GM21381 (cell line): ENCODE measurements around the gene ADAMTS19.

ENCODE experiments used
- ATAC-seq: cut with Tn5 transposase; IDR thresholded peaks from one replicate; pipeline ENCODE4 v1.9.1; 2021; ENCODE audit warnings: mild to moderate bottlenecking, moderate library complexity; ENCODE audit not compliant: unreplicated experiment

Gene ADAMTS19

DNA sequence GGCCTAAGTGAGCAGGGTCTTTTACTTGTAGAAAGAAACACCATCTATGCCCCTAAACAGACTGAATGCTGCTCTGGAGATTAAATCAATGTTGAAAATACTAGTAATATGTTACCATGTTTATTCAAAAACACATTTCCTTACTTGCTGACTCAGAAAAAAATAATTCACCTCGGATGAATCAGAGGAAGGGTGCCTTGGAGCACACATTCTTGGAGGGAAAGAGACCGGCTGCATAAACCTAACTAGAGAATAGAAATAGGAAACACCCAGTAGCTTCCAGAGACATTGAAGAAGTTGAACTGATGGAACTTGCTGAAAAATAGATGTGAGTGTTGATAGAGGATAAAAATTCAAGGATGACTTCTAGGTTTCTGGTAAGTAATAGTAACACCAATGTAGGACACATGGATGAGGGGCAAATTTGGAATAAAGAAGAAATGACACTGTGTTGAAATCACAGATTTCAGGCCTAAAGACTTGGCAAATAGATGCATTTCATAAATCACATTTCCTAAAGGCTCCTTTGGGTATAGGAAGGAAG is 210.9 kb downstream of the ADAMTS19 start:
- no peak for ATAC-seq

DNA sequence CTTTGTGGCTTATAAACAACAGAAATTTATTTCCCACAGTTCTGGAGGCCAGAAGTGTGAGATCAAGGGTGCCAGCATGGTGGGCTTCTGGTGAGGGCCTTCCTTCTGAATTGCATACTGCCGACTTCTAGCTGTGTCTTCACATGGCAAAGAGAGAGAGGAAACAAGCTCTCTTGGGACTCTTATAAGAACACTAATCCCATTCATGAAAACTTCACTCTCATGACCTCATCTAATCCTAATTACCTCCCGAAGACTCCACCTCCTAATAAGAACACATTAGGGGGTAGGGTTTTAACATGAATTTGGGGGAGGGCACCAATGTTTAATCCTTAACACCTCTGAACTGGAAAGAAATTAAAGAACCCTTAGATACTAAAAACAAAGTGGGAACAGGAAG is 211.9 kb downstream of the ADAMTS19 start:
- ATAC-seq = no peak

DNA sequence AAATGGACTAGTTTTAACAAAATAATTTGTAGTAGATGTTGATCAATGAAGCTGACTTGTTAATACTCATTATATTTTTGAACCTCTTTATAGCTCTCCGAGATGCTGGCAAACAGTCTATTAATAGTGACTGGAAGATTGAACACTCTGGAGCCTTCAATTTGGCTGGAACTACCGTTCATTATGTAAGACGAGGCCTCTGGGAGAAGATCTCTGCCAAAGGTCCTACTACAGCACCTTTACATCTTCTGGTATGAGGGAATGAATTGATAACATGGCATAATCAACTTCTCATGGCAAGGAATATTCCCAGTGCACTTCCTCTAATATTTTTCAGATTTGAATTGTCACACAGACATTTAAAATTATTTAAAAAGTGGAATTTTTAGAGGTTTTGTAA is 219.6 kb downstream of the ADAMTS19 start:
- ATAC-seq = no peak

DNA sequence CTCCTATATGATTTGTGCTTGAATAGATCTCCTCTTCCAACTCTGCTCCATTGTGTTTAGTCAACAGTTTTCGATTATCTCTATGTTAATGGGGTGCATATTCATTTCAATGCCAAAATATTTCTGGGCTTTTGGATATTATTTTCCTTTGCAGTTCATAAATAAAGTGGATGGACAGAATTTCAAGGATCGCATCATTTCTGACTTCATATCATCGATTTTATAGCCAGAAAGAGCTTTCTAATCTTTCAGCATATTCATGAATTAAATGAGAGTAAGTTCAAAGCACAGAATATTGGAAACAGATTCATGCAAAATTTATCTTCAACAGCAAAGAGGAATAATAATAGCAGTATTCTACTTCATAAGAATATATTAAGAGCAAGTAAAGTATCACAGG is 227.8 kb downstream of the ADAMTS19 start:
- no peak for ATAC-seq

DNA sequence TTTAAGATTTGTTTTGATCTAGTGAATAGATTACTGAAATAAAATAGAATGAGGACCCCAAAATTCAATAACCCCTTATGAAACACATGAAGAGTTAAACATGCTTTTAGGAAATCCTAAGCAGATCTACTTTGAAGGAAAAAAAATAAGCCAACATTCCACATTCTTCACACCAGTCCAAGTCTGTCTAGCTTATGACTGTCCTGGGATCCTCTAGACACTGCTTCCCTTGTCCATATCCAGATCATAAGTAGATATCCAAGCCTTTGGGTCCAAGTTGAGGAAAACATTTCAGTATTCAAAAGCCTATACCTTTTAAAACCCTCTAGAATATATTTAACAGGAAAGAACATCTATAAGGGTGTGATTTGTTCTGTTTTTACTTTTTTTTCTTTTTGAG is 228.9 kb downstream of the ADAMTS19 start:
- no peak for ATAC-seq

DNA sequence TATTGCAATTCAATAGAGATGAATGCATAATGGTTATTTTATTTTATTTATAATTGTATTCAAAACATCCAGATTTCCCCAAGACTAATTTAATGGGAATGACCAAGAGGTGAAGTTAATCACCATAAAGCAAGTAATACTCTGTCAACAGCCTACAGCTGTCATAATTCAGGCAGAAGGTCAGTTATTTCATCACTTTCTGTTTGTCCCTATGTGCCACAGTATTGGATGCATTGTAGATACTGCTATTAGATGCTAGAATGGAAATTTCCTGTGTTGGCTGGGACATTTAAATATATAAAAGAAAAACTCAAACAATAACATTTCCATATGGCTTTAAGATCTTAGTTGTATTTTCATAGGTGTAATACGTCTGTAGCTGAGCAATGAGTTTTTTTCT is 231.1 kb downstream of the ADAMTS19 start:
- no peak for ATAC-seq

DNA sequence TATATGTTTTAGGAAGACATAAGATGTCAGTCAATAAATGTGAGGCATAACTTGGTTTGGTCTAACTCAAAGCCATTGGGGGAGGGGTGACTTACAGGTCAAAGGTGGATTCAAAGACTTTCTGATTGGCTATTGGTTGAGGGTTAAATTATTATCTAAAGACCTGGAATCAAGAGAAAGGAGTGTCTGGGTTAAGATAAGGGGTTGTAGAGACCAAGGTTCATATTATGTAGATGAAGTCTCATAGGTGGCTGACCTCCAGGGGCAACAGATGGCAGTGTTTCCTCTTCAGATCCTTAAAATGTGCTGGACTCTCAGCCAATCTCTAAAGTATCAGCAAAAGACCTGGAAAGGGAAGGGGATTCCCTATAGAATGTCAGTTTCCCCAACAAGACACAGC is 236.5 kb downstream of the ADAMTS19 start:
- ATAC-seq = no peak

DNA sequence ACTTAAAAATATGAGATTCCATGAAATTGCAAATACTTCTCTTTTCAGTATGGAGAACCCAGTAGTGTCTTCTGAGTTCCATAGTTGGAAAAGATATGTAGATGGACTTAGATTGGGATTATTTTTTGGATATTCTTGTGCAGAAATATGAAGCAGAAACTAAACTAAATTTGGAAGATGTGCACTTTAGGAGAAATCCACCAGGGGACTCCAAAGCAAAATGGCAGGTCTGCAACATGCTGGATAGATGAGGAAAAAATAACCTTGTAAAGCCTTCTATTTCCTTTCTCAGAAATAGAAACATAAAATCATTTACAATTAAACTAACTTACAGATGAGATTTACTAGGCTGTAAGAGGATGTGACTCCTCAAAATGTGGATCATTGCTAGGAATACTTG is 238.6 kb downstream of the ADAMTS19 start:
- no peak for ATAC-seq

DNA sequence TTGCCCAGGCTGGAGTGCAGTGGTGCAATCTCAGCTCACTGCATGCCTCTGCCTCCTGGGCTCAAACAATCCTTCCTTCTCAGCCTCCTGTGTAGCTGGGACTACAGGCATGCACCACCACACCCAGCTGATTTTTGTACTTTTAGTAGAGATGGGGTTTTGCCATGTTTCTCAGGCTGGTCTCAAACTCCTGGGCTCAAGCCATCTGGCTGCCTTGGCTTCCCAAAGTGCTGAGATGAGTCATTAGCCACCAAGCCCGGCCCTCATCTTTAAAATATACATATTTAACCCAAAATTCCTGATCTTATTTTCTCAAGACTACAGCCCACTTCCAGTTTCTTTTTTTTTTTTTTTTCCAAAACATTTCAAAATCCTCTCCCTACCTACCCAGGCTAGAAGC is 256.1 kb downstream of the ADAMTS19 start:
- no peak for ATAC-seq

DNA sequence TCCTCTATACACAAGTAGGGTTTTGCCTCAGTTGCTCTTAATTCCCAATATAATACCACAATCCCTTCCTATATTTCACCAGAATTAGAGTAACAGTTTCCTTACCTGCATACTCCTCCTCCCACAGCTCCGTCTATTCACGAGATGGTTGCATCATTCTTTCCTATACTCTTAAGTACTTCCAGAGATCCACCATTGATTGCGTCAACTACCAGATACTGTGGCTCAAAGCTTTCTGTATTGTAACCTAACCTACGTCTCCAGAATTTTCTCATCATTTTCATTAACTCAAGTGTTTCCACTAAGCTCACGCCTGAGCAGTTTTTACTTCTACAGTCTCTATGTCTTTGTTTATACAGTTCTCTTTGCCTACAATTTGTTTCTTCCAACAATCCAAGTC is 256.6 kb downstream of the ADAMTS19 start:
- no peak for ATAC-seq

DNA sequence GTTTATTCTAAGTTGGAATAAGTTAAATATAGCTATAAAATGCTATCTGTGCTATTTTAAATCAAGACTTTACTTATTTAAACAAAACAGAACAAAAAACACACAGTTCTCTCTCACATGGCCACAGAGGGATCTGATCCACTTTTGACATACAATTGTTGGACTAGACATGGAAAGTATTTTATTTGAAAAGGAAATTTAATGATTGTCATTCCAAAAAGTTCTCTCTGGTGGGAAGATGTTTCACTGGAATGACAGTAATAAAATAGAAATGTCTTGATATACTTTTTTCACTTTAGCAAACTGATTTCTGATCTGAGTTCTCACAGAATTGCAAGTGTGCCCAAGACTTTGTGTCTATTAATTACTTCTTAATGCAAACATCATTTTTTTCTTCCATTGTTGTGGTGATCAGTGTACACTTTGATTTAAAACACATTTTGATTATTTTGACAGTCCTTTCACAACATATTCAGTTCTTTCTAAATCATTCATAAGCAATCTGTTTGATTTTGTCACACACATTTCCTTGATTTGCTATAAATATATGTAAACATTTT is 257.7 kb downstream of the ADAMTS19 start:
- no peak for ATAC-seq

DNA sequence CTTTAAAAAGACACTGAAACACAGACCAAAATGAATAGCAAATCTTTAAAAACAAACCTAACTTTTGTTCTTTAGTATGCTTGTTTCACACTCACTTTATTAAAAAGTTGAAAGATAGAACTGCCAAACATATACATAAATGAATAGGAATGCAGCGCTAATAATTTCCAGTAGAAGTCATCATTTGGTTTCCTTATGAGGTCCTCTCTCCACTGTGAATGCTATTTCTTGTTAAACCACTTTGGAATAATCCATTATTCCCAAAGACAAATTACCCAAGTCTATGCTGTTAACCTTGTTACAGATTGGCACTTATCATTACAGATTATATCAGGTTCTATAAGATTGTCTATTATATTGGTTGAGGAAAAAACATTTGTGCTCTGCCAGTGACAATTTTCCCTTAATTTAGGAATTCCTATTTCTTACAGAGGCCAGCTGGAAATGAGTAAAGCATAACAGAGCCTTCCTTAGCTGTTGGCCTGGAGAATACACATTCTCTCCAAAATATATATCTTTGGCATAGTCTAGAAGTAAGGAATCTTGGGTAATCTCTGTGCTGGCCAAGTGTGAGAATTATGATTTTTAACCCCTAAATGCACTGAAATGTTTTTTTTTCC is 258.5 kb downstream of the ADAMTS19 start:
- no peak for ATAC-seq

DNA sequence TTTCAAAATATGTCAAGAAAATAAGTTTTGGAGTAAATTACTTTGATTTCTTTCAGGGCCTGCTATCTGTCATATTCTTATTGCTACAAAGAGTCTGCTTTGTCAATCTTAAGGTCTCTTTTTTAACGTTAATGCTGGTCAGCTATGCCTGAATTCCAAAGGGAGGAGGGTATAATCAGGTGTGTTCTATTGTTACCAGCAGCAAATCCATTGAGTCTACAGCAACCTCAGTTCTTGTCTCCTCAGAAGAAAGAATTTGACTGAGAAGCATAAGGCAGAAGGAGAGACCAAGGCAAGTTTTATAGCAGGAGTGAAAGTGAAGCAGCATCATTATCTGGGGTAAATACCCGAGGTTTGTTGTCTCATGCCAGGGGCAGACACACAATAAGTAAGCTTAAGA is 264.1 kb downstream of the ADAMTS19 start:
- no peak for ATAC-seq

DNA sequence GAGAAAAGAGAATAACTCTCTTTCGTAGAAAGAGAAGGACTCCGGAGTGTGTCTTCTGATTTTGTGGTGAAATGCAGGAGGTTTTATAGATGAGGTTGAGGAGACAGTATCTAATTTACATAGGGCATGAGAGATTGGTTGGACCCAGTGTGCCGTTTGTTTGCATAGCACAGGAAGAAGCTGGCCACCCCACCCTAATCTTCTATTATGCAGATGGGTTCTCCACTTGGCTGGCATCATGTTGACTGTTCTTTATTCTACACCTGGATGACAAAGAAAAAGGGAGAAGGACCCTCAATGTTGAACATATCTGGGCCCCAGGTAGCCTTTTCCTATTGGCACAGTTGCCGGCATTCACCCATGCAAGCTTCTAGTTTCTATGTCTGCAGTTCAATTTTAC is 264.5 kb downstream of the ADAMTS19 start:
- no peak for ATAC-seq

DNA sequence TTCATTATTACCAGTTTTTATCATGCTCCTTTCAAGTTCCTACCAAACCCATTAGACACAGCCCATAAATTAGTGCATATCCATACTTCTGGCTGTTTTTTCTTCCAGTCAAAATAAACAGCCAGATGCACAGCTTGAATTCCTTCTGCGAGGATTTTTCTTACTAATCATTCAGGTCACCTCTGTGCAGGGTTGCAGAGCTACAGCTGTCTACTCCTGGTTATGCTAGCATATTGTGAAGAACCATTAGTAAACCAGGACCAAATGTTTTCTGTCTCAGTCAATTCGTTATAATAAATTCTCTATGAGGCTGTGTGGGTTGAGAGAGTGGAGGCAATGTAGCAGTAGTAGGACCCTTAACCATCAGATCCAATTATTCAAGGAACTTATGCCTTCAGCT is 279.7 kb downstream of the ADAMTS19 start:
- no peak for ATAC-seq

DNA sequence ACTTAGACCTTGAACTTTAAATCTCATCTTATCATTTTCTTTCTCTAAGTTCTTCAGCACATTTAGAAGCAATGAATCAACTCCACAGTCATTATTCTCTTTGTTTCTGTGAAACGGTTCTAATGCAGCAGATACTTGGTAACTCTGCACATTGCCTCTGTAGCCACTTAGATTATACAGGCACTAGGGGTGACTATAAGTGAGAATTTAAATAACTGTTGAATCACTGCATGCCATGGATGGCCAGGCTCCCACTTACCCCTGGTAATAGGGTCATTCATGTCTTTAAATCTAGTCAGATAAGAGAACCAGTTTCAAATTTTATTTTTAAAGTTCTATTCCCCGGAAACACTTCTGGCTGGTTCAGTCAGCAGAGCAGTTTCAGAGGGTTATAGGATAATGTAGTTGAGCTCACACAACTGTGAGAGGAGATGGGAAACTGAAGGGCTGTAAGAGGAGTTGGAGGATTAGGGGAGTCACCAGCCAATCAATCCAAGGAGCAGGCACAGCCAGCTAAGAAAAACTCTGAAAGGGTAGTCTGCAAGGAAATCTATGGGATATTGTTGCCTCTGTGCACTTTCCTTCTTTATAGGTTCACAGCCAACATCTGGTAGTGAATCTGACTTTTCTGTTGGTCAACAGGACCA is 283.6 kb downstream of the ADAMTS19 start:
- ATAC-seq = no peak

DNA sequence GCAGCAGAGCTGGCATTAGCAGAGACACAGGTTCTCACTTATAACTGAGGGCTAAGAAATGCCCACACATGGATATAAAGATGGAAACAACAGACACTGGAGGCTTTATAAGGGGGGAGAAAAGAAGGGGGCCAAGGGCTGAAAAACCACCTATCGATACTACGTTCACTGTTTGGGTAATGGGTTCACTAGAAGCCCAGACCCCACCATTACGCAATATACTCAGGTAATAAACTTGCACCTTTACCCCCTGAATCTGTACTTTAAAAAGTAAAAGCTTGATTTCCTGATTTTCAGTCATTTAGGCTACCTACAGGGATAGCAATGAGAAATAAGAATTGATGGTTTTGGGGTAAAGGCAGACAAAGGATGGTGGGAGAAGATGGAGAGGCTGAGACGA is 285.9 kb downstream of the ADAMTS19 start:
- no peak for ATAC-seq

DNA sequence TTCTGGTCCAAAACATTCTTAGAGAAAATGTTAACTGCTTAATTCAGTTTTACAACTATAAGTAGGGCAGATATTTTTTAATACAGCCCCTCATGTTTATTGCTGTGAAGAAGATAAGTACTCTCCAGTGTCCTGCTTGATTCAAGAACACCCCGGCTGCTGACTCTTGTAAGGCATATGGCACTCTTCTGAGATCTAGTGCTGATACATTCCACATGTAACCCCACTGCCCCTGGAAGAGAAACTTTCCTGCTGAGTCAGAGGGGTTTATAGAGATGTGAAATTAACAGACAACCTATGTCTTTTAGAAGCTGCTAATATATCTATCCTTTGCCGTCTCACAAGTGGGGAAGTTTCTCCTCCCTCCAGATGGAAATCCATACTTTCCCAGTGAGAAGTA is 286.8 kb downstream of the ADAMTS19 start:
- no peak for ATAC-seq

DNA sequence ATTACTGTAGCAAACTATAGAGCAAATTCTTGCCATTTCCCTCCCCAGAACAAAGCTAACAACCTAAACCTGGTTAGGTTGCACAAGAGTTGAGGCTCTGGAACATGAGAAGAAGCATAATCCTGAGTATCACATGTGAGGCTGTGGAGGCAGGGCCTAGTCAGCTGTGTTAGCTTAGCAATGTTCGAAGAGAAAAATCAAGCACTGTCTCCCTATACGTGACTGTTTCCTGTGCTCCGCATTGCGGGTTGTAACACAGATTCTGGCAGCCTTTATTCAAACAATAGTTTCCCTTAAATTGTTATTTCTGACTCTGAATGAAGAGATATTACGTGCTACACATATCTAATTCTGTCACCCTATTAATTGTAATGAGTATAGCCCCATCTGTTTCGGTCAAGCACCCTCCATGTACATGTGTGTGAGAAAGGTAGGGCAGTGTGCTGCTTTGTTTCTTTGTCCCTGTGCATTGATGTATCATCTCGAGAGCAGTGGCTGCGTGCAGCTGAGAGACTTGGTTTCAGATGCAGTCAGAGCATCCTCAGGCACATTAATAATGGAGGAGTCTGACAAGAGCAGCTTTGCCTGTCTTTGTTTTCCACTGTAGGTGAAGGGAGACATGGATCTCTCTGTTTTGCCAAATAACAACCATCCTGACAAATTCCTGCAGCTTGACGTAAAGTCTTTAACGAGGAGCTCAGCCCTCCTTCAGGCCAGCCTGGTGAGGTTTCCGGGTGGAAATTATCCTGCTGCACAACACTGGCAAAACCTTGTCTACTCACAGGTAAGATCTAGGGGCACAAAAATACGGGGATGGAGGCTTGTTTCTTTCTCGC is 287.7 kb downstream of the ADAMTS19 start, which contains the start of gene MINAR2:
Gene MINAR2, plus strand, starts transcription at position 523 of the 836 bp plus-strand sequence. Its CDS starts 97 bp downstream, at position 620.
- no peak for ATAC-seq

DNA sequence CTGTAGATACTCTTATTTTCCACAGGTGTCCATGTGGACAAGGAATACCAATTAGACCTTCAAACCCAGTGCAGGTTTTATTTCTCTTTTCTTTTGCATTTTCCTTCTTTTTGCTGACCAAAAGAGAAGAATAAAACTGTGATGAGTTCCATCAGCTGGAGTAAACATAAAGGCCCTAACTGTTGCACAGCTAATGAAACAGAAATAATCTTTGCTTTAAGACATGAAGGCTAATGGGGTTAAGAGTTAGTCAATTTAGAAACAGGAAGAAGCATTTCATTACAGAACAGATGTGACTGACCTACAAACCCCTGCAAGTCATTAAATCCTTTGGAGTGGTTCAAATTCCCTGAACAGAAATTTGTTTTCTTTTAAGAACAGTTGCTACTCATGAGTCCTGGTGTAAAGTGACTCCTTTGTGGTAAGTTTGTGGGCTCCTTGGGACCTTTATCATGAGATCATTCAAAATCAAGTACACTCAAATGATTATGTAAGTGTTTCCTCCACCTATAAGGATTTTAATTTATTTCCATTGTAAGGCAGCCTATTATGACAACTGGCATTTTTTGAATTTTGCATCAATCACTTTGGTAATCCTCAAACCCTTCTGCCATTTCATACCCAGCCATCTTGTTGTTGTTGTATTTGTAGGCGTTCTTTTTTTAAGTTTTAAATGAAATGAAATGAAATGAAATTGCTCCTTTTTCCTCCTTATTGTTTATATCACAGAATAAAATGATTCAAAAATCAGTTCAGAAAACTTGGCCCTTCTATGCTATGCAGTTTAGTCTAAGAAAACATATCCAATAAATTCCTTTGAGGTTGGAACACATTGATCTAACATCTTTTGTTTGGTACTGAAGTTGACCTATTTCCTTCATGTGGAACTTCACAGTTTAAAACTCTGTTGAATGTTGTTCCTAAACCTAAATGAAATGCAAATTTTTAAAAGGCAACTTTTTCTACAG is 289.1 kb downstream of the ADAMTS19 start:
- no peak for ATAC-seq
